DMS 273 (cell line): Measurements from ENCODE around the gene CEP170B.
"Not testable (repeated sequence)": the region's sequence is repeated elsewhere in the genome, so short reads cannot be mapped to it uniquely, and the experiment has no call there.

Source experiments
- DNase-seq: peaks from one replicate; lab custom pipeline; 2025; ENCODE audit not compliant: unreplicated experiment; lab: John Stamatoyannopoulos, UW

CEP170B gene

GRCh38 chr14:104904650-104905578 is 39.8 kb downstream of the CEP170B start:
- DNase-seq, result not testable (repeated sequence)

- not testable (repeated sequence) for DNase-seq
Measured at GRCh38 chr14:104905579-104905933, 40.5 kb downstream of the CEP170B start.

GRCh38 chr14:104908303-104908702 is 43.2 kb downstream of the CEP170B start:
- no peak for DNase-seq

- DNase-seq, result no peak
Measured at GRCh38 chr14:104912053-104912452, 47.0 kb downstream of the CEP170B start.

- DNase-seq, result peak; percentile 37
Measured at GRCh38 chr14:104913435-104913834, 48.4 kb downstream of the CEP170B start.

- DNase-seq, result no peak
Measured at GRCh38 chr14:104917116-104917515, 52.0 kb downstream of the CEP170B start.

GRCh38 chr14:104917993-104918392 is 52.9 kb downstream of the CEP170B start:
- no peak for DNase-seq

- DNase-seq, result not testable (repeated sequence)
Measured at GRCh38 chr14:104919152-104919992, 54.3 kb downstream of the CEP170B start.

GRCh38 chr14:104919993-104920315 is 54.9 kb downstream of the CEP170B start:
- no peak for DNase-seq

- no peak for DNase-seq
Measured at GRCh38 chr14:104923640-104924420, 58.8 kb downstream of the CEP170B start.

GRCh38 chr14:104924421-104925213 is 59.5 kb downstream of the CEP170B start, which contains the start of gene PLD4:
Gene PLD4, plus strand, starts transcription at chr14:104924879. Its CDS starts 2,262 bp downstream, at chr14:104927141.
- DNase-seq, result peak; percentile 35

GRCh38 chr14:104925214-104925854 is 60.3 kb downstream of the CEP170B start:
- DNase-seq, result no peak

GRCh38 chr14:104925855-104926609 is 61.0 kb downstream of the CEP170B start:
- no peak for DNase-seq

GRCh38 chr14:104926619-104927431 is 61.8 kb downstream of the CEP170B start:
- DNase-seq, result no peak

GRCh38 chr14:104927432-104927816 is 62.4 kb downstream of the CEP170B start:
- no peak for DNase-seq

- DNase-seq, result no peak
Measured at GRCh38 chr14:104927901-104928300, 62.8 kb downstream of the CEP170B start.

GRCh38 chr14:104928391-104929133 is 63.5 kb downstream of the CEP170B start:
- DNase-seq, result no peak
